Stimulated activated CD8-positive, alpha-beta memory T cell treated with anti-CD3 and anti-CD28 coated beads, Interleukin-7, amount 100 ng/mL, for 4 hours (primary cell): ENCODE data around the gene ATRAID.

Source experiments
- DNase-seq, 2 donors: peaks; one replicate each; pipeline ENCODE4 v3.0.0-alpha.2; 2020; ENCODE audit warnings: low read depth in 2 of 2

ATRAID gene

DNA sequence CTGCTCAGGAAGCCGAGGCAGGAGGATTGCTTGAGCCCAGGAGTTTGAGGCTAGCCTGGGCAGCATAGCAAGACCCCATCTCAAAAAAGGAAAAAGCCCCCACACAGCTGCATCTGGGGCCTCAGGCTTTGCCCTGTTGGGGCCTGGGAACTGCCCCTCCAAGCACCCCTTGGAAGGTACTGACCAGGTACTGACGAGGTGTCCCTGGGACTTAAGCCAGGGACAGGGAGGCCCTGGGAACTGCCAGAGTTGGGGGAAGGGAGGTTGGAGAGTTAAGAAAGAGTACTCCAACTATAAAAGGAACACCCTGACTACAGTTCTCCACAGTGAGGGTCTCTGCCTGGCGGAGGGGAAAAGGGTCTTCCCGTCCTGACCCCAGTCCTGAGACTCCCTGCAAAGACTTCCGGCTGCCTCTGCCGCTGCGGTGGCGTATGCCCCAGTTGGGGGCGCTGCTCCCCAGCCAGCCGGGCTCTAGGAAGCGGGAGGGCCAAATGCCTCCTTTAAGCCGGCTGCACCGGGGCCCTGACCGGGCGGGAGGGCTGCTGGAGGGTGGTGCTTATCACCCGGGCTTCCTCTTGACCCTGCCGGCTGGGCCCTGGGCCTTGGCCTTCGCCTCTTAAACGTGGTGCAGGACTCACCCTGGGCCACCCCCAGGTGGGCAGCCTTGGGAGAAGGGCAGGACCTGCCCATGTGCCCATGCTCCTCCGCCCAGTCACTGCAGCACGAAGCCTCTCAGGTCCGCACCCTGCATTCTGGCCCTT is 38.2 kb downstream of the ATRAID start:
- no peak for DNase-seq

DNA sequence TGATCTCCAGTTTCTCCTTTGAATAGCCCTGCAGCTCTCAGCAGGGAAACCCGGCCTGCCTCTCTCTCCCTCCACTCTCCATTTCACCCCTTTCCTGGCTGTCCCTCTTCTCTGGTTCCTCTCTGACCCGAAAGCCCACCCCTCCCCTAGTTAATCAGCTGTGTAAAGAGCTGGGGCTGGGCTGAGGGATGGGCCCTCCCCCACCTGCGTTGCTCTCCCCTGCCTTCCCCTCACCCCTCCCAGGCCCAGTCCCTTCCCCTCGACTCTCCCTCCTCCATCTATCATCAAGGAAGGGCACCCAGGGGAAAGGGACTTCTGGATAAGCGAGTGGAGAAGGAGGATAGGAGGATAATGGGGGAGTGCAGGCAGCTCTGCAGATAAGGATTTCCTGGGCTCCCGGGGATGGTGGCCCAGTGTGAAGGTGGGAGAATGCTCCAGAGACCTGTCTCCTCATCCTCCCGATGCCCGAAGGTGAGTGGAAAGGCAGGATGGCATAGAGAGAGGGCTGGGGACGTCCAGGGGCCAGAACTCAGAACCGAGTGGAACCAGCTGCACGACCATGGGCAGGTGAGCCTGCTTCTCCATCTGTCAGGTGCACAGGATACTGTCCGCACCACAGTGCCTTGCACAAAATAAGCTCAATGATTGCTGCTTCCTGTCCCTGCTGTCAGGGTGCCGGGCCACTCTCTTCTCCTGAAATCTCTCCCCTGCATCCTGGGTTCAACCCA is 39.0 kb downstream of the ATRAID start:
- DNase-seq = no peak

DNA sequence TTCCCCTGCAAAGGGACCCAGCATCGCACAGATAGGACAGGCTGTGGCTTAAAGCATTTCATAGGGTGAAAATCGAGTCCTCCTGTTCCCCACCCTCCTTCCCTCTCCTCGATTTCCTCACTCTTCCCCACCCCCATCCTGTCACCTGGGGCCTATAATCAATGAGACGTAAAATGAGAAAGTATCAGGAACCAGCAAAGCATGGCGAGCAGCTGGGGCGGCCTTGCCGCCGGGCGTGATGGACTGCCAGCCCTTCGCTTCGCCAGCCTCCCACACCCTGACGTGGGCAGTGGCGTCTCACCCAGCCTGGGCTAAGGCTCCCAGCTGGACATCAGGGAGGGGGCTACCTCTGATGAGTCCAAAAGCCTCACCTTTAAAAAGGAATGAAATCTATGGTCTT is 39.9 kb downstream of the ATRAID start:
- no peak for DNase-seq

DNA sequence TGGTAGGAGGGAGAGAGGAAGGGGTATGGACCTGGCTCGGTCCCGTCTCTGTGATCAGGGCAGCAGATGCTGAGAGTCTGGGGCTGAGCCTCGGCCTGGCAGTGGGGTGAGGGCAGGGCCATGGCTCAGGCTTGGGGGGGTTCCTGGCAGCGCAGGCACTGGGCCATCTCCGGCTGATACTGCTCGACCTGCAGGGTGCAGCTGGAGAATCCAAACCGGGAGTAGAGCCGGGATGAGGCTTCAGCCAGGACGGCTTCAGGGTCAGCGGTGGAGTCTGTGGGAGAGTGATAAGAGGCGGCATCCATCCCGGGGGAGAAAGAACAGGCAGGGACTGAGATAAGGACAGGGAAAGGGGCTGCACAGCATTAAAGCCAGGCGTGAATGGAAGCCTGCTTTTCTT is 43.3 kb downstream of the ATRAID start:
- DNase-seq = no peak

GRCh38 chr2:27255660-27256059 is 43.8 kb downstream of the ATRAID start:
- DNase-seq = no peak

- no peak for DNase-seq
These were observed 45.1 kb downstream of the ATRAID start for GRCh38 chr2:27256855-27257454.

GRCh38 chr2:27258051-27258450 is 46.2 kb downstream of the ATRAID start:
- no peak for DNase-seq

DNA sequence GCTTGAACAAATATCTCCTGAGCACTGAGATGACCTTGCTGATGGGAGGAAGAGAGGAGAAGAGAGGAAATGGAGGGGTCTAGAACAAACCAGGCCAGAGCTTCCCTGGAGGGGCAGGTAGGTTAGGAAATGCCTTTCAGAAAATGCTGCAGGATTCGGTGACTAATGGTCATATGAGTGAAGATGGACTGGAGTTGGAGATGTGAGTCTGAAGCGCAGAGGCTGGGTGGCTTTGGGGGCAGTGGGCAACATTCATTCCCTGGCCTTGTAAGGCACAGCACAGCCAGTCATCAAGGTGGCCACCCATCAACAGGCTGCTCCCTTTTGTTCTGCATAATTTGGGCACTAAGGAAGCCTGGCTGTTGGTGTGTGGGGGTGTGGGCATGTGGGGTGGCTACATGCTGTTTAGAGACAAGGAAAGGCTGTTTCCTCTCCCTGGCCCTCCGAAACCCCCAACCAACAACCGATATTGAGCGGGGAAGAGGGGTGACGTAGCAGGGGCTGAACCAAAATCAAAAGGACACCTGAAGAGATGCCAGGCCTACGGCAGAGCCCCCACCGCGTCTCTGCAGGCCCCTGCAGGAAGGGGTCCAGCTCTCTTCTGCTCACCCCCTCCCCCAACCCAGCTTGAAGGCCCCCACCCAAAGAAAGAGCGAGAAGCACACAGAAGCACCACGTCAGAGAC is 49.5 kb downstream of the ATRAID start:
- DNase-seq = no peak

- no peak for DNase-seq
These were observed 50.1 kb downstream of the ATRAID start for GRCh38 chr2:27261926-27262298.

DNA sequence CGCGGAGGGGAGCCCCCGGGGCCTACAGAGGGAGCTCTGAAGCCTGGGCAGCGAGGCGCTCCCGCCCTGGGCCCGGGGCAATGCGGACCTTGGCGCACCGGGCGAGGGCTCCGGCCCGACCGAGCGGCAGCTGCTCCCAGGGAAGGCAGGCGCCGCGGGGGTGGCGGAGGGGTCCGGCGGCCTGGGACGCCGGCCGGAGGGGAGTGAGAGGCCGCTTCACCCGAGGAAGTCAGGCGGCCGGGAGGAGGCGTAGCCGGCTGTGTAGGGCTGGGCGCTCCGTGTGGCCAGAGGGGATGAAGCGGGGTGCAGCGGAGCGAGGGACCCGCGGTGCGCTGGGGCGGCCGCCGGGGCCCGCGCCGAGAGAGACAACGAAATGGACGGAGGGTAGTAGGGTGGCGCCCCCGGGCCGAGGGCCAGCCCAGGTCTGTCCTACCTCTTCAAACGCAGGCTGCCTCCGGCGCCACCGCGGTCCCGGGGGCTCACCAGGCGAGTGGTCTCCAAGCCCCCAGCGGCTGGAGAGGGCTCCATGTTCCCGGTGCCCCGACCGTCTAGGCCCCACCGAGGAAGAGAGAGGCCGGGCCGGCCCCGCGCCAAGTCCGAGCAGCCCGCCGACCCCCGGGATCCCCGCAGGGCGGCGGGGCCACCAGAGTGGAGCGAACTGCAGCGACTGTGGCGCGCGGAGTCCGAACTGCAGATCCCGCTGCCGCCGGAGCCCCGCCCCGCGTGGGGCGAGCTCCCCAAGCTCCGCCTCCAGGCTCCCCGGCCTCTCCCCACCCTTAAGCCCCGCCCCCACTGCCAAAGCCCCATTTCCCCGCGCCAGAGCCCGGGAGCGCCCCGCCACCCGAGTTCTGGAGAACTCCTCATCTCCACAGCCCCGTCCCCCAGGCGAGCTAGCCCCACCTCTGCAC is 50.8 kb downstream of the ATRAID start, which contains the start of gene SLC30A3:
SLC30A3 (minus strand) TSS at position 669 of the 908 bp plus-strand sequence; CDS start at position 528, 141 bp downstream.
- DNase-seq = peak; percentile 44 to 66

- no peak for DNase-seq
These were observed 51.7 kb downstream of the ATRAID start for GRCh38 chr2:27263287-27264252.

DNA sequence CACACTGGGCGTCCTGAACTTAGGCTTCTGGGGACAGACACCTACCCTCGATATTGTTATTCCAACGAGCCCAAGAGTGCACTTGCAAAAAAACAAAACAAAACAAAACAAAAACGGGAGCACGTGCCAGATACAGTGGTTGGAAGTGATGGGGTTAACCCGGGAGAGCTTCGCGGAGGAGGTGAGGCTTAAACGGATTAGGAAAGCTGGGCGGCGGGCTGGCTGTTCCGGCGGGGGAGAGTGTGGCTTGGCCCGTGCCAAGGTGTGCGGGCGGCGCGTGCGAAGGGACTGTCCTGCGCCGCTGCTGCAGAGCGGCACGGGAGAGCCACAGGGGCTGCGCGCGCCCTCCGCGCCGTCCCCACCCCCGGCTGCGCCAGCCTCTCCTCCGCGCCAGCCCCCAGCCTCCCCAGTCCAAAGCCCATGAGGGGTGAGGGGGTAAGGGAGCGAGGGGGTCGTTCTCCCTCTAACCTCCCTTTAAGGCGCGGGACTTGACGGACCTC is 52.5 kb downstream of the ATRAID start:
- no peak for DNase-seq

GRCh38 chr2:27264753-27265535 is 53.1 kb downstream of the ATRAID start:
- peak; percentile 7 to 56 for DNase-seq

- no peak for DNase-seq
These were observed 53.7 kb downstream of the ATRAID start for GRCh38 chr2:27265536-27265870.
